GM18498 (cell line): Measurements from ENCODE around the gene DNER.
"Not testable (repeated sequence)": the region's sequence is repeated elsewhere in the genome, so short reads cannot be mapped to it uniquely, and the experiment has no call there.

ENCODE experiments used
- ATAC-seq: cut with Tn5 transposase; IDR thresholded peaks from one replicate; pipeline ENCODE4 v1.9.1; 2021; ENCODE audit warnings: mild to moderate bottlenecking, moderate library complexity; ENCODE audit not compliant: unreplicated experiment

DNER gene, protein sequence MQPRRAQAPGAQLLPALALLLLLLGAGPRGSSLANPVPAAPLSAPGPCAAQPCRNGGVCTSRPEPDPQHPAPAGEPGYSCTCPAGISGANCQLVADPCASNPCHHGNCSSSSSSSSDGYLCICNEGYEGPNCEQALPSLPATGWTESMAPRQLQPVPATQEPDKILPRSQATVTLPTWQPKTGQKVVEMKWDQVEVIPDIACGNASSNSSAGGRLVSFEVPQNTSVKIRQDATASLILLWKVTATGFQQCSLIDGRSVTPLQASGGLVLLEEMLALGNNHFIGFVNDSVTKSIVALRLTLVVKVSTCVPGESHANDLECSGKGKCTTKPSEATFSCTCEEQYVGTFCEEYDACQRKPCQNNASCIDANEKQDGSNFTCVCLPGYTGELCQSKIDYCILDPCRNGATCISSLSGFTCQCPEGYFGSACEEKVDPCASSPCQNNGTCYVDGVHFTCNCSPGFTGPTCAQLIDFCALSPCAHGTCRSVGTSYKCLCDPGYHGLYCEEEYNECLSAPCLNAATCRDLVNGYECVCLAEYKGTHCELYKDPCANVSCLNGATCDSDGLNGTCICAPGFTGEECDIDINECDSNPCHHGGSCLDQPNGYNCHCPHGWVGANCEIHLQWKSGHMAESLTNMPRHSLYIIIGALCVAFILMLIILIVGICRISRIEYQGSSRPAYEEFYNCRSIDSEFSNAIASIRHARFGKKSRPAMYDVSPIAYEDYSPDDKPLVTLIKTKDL

DNA sequence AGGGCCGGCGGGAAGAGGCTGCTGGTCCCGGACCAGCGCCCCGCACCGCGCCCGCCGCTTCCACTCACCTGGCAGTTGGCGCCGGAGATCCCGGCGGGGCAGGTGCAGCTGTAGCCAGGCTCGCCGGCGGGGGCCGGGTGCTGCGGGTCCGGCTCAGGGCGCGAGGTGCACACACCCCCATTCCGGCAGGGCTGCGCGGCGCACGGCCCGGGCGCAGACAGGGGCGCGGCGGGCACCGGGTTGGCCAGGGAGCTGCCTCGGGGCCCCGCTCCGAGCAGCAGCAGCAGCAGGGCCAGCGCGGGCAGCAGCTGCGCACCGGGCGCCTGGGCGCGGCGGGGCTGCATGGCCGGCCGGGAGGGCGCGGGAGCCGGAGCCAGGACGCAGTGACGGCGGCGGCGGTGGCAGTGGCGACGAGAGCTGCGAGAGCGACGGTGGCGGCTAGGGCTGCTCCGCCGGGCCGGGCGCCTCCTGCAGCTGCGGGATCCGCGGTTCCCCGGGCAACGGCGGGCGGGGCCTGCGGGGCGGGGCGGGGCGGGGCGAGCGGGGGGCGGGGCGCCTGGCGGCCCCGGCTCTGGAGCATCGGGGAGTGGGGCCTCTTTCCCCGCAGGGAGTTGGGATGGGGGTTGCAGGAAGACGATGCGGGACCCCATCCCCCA, at the start of gene DNER:
Gene DNER (minus strand): TSS at position 476 of the 656 bp plus-strand sequence. CDS start 132 bp downstream, at position 344.
- ATAC-seq: peak; percentile 84

DNA sequence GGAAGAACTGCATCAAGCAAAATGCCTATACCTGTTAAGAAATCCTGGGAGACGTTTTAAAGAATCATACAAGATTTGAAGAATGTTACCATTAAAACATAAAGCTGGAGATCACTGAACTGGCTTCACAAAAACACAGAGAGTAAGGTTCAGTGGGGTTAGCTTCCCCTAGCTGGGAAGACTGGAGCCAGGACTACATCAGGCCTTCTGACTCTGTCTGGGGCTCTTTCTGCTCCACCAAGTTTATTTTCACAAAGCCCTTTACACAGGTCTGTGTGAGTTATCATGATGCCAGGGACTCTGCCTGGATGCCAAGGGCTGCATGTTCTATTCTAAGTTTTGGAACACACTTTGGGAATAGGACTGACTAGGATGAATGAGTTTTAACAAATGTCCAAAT, 47.3 kb upstream of the DNER start:
- ATAC-seq: no peak

DNA sequence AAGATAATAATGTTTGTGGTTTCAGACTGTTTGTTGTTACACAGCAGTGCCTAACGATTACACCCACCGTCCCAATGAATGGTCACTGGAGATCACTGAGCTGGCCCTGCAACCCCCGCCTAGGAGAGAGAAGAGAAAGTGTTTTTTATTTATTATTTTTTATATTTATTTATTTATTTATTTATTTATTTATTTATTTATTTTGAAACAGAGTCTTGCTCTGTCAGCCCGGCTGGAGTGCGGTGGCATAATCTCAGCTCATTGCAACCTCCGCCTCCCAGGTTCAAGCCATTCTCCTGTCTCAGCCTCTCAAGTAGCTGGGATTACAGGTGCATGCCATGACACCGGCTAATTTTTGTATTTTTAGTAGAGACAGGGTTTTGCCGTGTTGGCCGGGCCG, 43.1 kb upstream of the DNER start:
- ATAC-seq: not testable (repeated sequence)

DNA sequence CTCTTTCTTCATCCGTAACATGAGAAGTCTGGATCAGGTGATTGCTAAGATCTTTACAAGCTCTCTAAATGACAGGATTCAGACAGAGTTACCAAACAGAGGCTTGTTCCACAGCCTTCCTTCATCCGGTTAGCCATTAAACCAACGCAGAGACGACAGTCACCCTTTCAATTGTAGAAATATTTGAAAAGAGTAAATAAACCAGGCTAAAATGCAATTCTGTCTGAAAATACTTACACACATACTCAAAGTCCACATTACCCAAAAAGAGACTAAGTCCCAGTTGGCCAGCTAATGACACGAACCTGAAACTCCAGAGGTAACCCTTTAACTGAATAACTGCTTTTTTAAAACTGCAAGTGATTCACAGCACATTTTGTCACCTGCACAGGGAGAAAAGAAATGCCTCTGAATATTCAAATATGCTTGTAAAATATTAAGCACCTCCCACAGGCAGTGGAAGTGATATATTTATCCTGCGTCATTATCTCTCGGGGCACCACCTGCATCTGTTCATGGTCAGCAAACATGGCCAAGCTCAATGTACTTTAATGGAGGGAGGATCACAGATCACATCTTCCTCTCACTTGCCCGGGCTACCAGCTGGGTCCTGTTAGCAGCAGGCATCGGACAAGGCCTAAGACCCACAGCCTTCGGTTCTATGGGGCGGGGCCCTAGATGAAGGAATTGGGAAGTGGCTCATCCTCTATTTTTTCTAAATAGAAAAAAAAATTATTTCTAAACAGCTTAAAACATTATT, 38.8 kb upstream of the DNER start:
- no peak for ATAC-seq

DNA sequence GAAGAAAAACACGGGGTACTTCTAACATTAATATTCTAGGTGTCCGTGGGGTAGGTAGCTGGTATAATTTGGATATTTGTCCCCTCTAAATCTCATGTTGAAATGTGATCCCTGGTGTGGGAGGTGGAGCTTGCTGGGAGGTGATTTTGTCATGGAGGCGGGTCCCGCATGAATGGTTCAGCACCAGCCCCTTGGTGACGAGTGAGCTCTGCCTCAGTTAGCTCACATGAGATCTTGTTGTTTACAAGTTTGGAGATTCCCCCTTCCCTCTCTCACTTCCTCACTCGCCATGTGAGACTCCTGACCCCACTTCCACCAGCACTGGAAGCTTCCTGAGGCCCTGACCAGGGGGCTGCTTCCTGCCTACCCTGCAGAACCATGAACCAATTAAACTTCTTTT, 35.4 kb upstream of the DNER start:
- ATAC-seq: no peak

DNA sequence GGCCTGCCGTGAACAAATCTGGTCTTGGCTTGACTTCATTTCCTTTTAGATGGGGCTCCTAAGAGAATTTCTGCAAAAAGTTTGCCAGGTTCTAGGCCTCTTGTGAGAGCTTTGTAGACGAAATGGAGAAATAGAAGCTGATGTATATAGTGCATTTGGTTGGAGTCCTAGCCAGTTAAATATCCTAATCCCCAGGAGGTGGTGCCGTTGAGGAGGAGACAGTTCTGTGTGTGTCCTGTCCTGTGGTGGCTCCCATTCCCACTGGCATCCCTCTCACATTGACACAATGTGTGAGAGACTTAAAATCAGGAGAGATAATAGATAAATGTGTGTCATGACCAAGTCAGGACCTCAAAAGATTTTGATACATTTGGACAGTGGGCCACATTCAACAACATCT, 34.6 kb upstream of the DNER start:
- no peak for ATAC-seq

DNA sequence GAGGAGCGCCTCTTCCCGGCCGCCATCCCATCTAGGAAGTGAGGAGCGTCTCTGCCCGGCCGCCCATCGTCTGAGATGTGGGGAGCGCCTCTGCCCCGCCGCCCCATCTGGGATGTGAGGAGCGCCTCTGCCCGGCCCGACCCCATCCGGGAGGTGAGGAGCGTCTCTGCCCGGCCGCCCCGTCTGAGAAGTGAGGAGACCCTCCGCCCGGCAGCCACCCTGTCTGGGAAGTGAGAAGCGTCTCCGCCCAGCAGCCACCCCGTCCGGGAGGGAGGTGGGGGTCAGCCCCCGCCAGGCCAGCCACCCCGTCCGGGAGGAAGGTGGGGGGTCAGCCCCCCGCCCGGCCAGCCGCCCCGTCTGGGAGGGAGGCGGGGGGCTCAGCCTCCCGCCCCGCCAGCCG, 28.3 kb upstream of the DNER start:
- not testable (repeated sequence) for ATAC-seq

DNA sequence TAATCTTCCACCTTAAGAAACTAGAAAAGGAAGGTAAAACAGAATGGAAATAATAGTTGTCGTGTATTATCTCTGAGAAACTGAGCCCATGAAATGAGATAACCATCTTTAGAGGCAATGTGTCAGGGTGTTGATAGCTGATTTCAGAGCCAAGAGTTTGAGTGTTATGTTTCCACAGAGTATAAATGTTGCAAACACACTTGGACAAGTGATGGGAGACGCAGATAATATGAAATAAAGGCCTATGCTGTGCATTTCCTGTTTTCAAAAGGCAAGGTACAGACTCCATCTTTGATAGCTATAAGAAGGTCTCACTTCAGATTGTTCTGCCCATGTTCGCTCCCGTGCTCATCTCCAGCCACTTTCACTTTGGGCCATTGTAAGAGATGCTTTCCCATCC, 25.9 kb upstream of the DNER start:
- ATAC-seq: no peak

DNA sequence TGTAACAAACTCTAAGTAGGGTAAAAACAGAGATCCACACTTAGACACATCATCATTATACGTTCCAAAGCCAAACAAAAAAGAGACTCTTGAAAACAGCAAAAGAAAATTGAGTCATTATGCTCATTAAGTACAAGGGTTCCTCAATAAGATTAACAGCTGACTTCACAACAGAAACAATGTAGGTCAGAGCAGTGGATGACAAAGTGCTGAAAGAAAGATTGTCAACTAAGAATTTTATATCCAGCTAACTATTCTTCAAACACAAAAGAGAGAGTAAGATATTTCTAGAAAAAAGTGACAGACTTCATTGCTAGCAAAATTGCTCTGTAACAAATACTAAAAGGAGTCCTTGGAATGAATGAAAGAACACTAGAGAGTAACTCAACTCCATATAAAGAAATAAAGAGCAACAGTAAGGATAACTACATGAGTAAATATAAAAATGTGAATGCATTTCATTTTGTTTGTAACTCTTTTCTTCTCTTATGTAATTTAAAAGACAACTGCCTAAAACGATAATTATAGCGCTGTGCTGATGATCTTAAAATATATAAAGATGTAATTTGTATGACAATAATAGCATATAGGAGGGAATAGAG, 23.8 kb upstream of the DNER start:
- ATAC-seq: no peak

DNA sequence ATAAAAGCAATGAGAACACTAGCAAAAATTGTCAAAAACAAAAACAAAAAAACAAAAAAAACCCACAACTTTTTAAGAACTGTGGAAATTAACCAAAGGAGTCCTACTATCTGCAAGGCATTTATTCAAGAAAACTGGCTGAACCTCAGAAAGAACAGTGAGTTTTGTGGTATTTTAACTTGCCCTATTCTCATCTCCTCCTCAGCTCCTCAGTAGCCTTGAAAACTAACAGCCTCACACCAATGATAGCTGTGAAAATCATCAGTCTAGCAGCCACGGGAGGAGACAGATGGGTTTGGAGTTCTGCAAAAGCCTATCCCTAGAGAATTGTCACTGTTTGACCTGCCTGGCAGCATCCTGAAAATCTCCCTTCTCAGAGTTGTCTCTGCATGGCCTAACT, 20.1 kb upstream of the DNER start:
- no peak for ATAC-seq

DNA sequence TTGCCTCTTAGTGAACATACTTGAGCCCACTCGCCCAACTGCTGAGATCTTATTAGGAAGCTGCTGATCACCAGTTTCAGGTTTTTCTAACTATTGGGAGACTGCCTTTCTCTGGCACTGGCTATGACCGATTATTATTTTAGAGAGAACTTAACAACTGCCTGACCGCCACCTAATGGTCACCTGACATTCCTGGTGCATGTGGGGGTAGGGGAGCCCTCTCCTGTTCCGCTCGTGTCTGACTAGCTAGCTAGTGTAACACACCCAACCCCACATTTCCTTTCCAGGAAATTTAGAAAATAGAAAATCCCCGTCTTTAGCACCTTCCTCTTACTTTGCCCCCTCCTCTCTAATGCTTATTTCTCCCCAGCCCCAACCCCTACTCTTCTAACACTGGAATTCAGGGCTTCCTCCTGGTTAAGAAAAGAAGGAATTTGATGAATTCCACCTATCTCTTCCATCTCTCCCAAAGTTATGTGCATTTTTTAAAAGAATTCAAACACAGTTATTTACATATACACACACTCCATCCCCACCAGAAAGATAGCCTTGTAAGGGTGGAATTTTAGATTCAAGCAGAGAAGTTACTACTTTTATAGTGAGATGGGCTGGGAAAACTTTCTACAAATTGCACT, 19.4 kb upstream of the DNER start:
- no peak for ATAC-seq

DNA sequence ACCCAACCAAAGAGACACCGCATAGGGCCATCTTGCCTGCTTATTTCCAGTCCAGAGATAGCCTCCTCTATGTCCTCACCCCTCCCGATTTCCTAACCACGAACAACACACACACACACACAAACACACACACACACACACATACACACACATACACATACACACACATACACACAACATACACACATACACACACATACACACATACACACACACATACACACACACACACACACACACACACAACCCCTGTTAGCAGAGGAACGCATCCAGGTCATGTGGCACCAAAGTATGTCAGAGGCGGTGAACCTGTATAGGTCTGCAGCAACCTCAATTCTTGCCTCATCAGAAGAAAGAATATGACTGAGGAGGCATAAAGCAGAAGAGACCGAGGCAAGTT, 18.5 kb upstream of the DNER start:
- no peak for ATAC-seq

DNA sequence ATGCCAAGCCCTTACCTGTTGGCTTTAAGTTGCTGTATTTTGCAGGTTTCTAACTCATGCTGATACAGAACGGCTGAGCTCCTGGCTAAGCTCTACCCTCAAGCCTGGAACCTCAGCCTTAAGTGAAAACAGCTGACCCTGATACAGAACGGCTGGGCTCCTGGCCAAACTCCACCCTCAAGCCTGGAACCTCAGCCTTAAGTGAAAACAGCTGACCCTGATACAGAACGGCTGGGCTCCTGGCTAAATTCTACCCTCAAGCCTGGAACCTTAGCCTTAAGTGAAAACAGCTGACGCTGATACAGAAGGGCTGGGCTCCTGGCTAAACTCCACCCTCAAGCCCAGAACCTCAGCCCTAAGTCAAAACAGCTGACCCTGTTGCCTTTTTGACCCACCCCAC, 17.6 kb upstream of the DNER start:
- ATAC-seq: no peak

DNA sequence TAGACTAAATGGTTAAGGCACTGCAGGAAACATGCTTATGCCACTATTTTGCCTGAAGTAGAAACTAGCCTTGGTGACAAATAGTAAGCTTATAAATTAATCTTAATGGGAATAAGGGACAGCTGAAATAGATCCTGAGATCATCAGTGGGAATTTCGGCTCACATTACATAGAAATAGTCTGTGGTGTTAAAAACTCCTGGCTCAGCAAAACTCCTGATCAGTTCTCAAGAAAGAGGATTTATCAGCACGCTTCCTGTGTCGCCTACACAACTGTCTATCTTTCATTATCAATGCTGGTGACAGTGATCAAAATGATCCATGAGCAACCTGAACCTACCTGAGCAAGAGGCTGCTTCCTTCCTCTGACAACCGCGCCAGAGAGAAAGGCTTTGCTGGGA, 17.0 kb upstream of the DNER start:
- no peak for ATAC-seq

DNA sequence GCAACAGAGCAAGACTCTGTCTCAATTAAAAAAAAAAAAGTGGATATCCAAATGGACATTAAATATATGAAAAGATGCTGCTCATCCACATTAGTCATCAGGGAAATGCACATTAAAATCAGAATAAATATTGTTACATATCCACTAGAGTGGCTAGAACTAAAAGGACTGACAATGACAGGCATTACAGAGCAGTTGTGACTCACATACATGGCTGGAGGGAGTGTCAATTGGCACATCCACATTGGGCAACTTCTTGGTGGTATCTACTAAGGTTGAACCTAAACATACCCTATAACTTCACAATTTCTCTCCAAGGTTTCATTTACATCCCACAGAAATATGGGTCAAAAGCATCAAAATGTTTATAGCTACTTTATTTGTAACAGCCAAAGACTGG, 14.0 kb upstream of the DNER start:
- ATAC-seq: no peak

DNA sequence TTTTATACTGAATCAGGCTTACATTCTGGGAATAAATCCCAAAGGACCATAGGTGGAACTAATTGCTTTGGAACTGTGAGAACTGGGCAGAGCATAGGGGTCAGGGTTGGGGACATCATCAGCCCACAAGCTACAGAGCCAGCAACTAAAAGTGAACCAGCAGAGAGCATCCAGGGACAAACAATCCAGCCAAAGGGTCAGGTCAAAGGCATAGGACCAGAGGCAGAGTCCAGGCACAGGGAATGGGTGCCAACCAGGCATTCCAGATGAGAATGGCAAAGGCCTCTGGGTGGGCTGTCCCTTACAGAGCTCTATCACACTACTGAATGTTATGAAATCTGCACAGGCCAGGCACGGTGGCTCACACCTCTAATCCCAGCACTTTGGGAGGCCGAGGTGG, 12.3 kb upstream of the DNER start:
- ATAC-seq: no peak

DNA sequence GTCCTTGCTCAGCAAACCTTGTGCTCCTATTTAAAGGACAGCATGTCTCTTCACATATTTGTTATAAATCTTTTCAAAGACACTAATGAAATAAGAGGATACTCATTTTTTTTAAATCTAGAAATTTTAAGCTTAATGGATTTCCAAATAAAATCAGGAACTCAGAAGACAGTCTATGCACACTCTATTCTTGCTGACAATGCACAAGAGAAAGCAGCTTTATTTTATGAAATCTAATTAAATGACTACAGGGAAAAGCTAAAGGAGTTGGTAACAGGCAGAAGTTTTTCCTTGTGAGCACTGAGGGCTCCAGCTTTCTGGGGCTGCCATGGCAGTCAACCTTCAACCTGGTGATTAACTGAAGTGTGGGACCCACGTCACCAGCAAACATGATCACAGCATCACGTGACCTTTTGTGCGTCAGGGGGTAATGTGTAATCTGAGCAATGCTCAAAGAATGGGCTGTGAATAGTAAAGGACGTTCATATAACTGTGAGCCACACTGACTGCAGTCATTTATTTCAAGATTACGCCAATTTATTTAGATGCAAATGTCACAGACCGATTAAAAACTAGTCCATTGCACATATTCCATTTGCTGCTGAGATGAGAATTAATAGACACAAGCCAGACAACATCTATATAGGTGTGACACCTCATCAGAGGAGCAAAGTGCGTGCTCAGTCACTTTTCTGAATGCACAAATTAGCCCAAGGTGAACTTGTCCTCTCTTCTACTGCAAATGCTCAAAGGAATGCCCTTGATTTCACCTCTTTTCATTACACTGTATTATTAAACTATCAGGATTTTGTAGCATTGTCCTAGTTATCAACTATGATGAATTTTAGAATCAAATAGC, 11.6 kb upstream of the DNER start:
- no peak for ATAC-seq

DNA sequence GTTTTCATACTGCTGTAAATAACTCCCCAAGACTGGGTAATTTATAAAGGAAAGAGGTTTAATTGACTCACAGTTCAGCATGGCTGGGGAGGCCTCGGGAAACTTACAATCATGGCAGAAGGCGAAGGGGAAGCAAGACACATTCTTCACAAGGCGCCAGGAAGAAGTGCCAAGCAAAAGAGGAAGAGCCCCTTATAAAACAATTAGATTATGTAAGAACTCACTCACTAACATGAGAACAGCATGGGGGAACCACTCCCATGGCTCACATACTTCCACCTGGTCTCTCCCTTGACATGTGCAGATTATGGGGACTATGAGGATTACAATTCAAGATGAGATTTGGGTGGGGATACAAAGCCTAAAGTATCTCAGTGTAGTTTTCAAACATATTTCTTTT, 8.8 kb upstream of the DNER start:
- ATAC-seq: not testable (repeated sequence)

DNA sequence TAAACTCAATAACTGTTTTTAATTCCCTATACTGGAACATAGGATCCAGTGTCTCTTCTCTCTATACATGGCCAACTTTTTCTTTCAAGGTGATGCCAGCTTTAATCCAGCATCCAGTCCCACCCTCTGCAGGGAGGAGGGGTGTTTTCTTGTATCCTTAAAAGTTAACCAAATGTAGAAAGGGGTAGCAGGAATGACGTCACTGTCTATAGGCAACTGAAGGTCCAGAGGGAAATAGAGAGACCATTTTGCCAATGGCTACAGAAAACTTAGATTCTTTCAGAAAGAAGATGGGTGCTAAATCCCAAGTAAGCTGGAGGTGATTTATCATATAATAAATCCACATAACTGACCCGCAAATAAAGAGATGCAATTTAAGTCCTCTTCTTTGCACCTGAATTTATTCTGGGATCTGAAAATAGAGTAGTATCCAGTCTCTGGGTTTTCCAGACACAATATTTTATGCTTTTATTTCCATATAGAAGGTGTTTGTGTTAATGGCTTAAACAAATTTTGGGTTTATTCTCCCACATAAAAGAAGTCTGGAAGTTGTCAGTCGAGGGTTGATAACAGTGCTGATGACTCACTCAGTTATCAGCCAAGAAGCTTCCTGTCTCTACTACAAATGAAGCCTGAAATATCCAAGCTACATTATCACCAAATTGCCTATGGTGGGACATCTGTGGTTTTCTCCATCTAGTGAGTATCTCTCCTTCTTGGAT, 5.7 kb upstream of the DNER start:
- no peak for ATAC-seq
